Stimulated activated CD4-positive, alpha-beta T cell treated with anti-CD3 and anti-CD28 coated beads, Interleukin-4, amount 100 ng/mL, for 1 hour (primary cell): Measurements from ENCODE around the gene OPRPN.

Experiments used
- DNase-seq: peaks from one replicate; pipeline ENCODE4 v3.0.0-alpha.2; 2020

Gene OPRPN

GRCh38 chr4:70397580-70397979 lies at the start of gene OPRPN:
TSS of gene OPRPN (plus strand) at chr4:70397940. CDS start at chr4:70399286, 1,346 bp downstream.
- no peak for DNase-seq

GRCh38 chr4:70356185-70356584 lies 41.6 kb upstream of the OPRPN start:
- DNase-seq = no peak

- no peak for DNase-seq
Observed at GRCh38 chr4:70359115-70359661, 38.6 kb upstream of the OPRPN start.

- DNase-seq = no peak
Observed at GRCh38 chr4:70360460-70360859, 37.3 kb upstream of the OPRPN start, which contains the start of gene SMR3A. TSS of gene SMR3A (plus strand) at chr4:70360760. CDS start at chr4:70362116, 1,356 bp downstream.

- DNase-seq = no peak
Observed at GRCh38 chr4:70364002-70364401, 33.7 kb upstream of the OPRPN start.

GRCh38 chr4:70365479-70365878 lies 32.3 kb upstream of the OPRPN start:
- no peak for DNase-seq

- DNase-seq = no peak
Observed at GRCh38 chr4:70367813-70368212, 29.9 kb upstream of the OPRPN start.

GRCh38 chr4:70371987-70372386 lies 25.8 kb upstream of the OPRPN start:
- DNase-seq = no peak

GRCh38 chr4:70372760-70373159 lies 25.0 kb upstream of the OPRPN start:
- no peak for DNase-seq

GRCh38 chr4:70380578-70380977 lies 17.2 kb upstream of the OPRPN start:
- DNase-seq = no peak

- DNase-seq = no peak
Observed at GRCh38 chr4:70382691-70383181, 15.0 kb upstream of the OPRPN start, which contains the start of gene SMR3B. TSS of gene SMR3B (plus strand) at chr4:70383131. CDS start at chr4:70384511, 1,380 bp downstream.

- no peak for DNase-seq
Observed at GRCh38 chr4:70392057-70392776, 5.5 kb upstream of the OPRPN start.

- DNase-seq = no peak
Observed at GRCh38 chr4:70399319-70399718, 1.6 kb downstream of the OPRPN start.

GRCh38 chr4:70402762-70403161 lies 5.0 kb downstream of the OPRPN start:
- no peak for DNase-seq

GRCh38 chr4:70405765-70406164 lies 8.0 kb downstream of the OPRPN start:
- no peak for DNase-seq

GRCh38 chr4:70425306-70425705 lies 27.6 kb downstream of the OPRPN start:
- DNase-seq = no peak

GRCh38 chr4:70426789-70427188 lies 29.0 kb downstream of the OPRPN start:
- DNase-seq = no peak

GRCh38 chr4:70437197-70437596 lies 39.5 kb downstream of the OPRPN start:
- no peak for DNase-seq

GRCh38 chr4:70442474-70442873 lies 44.7 kb downstream of the OPRPN start:
- no peak for DNase-seq

- DNase-seq = no peak
Observed at GRCh38 chr4:70443329-70443728, 45.6 kb downstream of the OPRPN start.

- DNase-seq = no peak
Observed at GRCh38 chr4:70449220-70449619, 51.5 kb downstream of the OPRPN start.

- no peak for DNase-seq
Observed at GRCh38 chr4:70452946-70453345, 55.2 kb downstream of the OPRPN start.
